Dedifferentiated amniotic fluid mesenchymal stem cell (primary cell): ENCODE measurements around the gene ABCC6.
"Not testable (repeated sequence)": the region's sequence is repeated elsewhere in the genome, so short reads cannot be mapped to it uniquely, and the experiment has no call there.

Experiments
- DNase-seq: peaks from one replicate; pipeline ENCODE4 v3.0.0-alpha.2; 2016; ENCODE audit errors: extremely low spot score

ABCC6 gene

DNA sequence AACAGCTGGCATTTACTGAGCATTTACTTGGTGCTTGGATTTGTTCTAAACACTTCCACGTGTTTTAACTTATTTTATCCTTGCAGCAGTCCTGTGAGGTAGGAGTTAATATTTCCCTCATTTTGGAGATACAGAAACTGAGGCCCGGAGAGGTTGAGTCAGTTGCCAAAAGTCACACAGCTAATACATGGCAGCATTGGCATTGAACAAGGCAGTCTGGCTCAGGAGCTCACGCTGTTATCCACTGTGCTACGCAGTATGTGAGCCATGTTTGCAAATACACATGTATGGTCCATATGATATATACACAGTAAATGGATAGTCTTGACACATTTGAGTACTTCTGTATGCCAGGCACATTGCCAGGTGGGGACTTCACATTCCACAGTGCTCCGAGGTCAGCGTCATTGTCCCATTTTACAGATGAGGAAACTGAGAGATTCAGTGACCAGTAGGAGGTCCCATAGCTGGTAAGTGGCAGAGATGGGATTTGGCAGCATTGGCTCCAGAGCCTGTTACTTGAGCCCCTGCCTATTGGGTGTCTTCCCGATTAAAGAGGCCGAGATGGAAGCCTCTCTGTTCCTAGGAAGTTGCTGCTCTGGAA is 110.7 kb downstream of the ABCC6 start:
- no peak for DNase-seq

DNA sequence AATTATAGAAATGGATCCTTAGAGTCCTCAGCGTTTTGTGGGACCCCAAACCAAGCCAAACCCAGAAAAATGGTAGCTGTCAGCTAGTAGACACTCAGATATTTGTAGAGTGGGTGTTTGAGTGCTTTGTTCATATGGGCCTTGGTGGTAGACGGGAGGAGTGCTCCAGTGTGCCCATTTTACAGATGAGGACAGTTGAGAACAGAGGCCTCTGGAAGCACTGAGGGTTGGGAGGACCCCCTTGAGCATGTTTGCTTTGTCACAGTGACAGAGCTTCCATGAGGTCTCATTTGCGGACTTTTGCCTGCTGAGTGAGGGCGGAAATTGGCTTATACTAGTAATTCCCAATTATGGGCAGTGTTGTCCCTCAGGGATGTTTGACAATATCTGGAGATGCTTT is 111.7 kb downstream of the ABCC6 start:
- DNase-seq, result no peak

- DNase-seq, result no peak
Measured at GRCh38 chr16:16110111-16110490, 113.2 kb downstream of the ABCC6 start.

DNA sequence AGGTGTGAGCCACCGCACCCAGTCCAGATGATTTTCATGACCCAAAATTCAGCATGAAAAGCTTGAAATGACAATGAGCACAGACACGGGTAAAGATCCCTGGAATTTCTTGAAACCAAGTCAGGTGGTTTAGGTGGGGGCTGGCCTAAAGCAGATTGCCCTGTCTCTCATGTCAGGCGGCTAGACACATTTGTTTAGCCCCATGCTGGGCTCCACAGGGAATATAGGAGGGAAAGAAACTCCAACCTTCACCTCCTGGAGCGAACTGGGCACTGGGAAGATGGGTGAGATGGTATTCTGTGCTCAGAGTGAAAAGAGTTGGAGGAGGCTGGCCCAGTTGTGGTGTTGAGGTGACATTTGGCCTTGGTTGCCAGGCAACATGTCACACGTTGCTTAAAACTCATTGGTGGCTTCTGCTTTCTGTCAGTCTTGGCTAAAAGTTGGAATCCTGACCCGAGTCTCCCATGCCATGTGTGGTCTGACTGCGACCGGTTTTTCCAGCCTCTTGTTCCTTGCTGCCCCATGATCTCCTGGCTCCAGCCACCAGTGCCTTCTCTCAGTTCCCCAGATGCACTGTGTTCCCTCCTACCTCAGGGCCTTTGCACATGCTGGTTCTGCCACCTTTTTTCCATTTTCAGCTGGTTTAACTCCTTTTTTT is 113.7 kb downstream of the ABCC6 start:
- no peak for DNase-seq

DNA sequence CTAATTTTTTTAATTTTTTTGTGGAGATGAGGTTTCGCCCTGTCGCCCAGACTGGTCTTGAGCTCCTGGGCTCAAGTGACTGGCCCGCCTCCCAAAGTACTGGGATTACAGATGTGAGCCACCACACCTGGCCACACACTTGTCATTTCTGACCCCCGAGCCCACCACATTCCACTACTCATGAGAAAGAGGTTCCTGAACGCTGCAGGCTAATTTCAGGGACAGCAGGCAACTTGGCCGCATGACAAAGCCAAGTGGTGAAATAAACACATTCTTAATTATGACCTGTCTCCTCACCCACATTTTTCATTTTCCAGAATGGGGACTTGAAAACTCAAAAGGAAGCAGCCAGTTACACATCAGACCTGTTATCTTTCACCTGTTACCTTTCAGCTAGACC is 114.5 kb downstream of the ABCC6 start:
- DNase-seq, result no peak

GRCh38 chr16:16107839-16108238 is 115.5 kb downstream of the ABCC6 start:
- no peak for DNase-seq

DNA sequence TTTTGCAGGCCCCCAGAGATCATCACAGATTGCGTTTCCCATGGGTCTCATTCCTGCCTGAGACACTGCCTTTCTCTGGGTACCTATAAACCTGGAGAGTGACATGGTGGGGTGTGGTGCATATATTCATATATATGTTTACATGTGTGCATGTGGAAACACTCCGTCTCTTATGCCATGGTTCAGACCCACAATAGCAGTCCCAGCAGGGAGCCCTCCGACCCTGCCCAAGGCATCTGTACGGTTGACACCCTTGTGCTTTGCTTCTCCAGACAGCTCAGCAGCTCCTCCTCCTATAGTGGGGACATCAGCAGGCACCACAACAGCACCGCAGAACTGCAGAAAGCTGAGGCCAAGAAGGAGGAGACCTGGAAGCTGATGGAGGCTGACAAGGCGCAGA is 116.8 kb downstream of the ABCC6 start:
- no peak for DNase-seq

GRCh38 chr16:16105646-16106045 is 117.6 kb downstream of the ABCC6 start:
- DNase-seq, result no peak

DNA sequence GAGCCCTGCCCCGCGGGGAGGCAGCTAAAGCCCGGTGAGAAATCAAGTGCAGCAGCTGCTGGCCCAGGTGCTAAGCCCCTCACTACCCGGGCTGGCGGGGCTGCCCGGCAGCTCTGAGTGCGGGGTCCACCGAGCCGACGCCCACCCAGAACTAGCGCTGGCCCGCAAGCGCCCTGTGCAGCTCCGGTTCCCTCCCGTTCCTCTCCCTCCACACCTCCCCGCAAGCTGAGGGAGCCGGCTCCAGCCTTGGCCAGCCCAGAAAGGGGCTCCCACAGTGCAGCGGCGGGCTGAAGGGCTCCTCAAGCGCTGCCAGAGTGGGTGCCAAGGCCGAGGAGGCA is 118.5 kb downstream of the ABCC6 start:
- not testable (repeated sequence) for DNase-seq

DNA sequence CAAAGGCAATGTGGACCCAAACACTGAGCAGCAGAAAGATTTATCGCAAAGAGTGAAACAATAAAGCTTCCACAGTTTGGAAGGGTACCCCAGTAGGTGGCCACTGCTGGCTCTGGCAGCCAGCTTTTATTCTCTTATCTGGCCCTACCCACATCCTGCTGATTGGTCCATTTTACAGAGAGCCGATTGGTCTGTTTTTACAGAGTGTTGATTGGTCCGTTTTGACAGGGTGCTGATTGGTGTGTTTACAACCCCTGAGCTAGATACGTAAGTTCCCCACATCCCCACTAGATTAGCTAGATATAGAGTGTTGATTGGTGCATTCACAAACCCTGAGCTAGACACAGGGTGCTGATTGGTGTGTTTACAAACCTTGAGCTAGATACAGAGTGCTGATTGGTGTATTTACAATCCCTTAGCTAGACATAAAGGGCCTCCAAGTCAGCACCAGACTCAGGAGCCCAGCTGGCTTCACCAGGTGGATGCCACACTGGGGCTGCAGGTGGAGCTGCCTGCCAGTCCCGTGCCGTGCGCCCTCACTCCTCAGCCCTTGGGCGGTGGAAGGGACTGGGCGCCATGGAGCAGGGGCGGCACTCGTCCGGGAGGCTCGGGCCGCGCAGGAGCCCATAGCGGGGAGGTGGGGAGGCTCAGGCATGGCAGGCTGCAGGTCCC is 119.0 kb downstream of the ABCC6 start:
- DNase-seq, result not testable (repeated sequence)

DNA sequence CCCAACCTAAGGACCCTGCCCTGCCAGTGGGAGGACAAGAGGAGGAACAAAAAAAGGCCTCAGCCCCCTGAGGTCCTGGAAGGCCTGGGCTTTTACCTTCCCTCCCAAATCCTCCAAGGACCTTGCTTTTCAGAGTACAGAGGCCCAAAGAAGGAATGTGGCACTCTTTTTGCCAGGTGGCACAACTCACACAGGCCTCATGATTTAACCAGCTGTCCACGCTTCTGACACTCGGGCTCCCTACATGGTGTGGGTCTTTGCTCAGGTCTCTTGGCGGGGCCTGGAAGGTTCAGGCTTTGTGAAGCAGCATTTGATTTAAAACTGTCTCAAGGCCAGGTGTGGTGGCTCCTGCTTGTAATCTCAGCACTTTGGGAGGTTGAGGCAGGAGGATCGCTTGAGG is 120.6 kb downstream of the ABCC6 start:
- no peak for DNase-seq

GRCh38 chr16:16101585-16101984 is 121.7 kb downstream of the ABCC6 start:
- DNase-seq, result no peak

GRCh38 chr16:16100631-16101030 is 122.7 kb downstream of the ABCC6 start:
- DNase-seq, result no peak

DNA sequence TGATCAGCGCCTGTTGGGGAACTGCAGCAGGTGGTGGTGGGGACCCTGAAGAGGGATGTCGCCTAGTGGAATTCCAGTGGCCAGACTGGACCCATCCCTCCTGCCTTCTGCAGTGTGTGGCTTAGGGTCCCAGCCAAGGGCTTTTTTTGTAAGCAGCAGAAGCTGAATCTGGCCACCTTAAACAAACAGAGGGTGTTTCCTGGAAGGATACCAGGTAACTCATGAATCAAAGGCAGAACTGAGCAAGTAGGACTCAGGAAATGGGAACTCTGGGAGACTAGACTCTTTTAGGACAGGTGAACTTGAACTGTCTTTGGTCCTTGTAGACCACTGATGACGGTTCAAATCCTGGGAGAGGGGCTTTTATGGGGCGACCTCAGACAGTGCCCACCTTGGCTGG is 124.0 kb downstream of the ABCC6 start:
- no peak for DNase-seq
